ENCODE results near the gene B4GALNT4.
"Not testable (repeated sequence)": the region's sequence is repeated elsewhere in the genome, so short reads cannot be mapped to it uniquely, and the experiment has no call there.

B4GALNT4 gene, protein sequence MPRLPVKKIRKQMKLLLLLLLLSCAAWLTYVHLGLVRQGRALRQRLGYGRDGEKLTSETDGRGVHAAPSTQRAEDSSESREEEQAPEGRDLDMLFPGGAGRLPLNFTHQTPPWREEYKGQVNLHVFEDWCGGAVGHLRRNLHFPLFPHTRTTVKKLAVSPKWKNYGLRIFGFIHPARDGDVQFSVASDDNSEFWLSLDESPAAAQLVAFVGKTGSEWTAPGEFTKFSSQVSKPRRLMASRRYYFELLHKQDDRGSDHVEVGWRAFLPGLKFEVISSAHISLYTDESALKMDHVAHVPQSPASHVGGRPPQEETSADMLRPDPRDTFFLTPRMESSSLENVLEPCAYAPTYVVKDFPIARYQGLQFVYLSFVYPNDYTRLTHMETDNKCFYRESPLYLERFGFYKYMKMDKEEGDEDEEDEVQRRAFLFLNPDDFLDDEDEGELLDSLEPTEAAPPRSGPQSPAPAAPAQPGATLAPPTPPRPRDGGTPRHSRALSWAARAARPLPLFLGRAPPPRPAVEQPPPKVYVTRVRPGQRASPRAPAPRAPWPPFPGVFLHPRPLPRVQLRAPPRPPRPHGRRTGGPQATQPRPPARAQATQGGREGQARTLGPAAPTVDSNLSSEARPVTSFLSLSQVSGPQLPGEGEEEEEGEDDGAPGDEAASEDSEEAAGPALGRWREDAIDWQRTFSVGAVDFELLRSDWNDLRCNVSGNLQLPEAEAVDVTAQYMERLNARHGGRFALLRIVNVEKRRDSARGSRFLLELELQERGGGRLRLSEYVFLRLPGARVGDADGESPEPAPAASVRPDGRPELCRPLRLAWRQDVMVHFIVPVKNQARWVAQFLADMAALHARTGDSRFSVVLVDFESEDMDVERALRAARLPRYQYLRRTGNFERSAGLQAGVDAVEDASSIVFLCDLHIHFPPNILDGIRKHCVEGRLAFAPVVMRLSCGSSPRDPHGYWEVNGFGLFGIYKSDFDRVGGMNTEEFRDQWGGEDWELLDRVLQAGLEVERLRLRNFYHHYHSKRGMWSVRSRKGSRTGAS

DNA sequence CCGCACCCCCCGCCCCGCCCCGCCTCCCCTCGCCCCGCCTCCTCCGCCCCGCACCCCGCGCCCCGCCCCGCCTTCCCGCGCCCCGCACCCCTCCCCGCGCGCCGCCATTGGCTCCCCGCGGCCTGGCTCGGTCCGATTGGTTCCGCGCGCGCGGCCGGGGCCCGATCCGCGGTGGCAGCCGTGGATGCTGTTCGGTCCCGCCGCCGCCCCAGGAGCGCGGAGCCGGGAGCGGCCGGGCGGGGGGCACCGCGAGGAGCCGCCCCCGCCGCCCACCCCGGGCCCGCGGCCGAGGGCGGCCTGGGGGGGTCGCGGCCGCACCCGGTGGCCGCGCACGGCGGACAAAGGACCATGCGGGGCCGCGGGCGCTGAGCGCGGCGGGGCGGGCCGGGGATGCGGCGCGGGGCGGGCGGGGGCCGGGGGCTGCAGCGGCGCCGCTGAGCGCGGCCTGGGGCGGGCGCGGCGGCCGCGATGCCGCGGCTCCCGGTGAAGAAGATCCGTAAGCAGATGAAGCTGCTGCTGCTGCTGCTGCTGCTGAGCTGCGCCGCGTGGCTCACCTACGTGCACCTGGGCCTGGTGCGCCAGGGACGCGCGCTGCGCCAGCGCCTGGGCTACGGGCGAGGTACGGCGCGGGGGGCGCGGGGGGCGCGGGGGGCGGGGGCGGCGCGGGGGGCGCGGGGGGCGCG, at the start of gene B4GALNT4:
Gene B4GALNT4 (plus strand): TSS at position 164 of the 683 bp plus-strand sequence. CDS start 305 bp downstream, at position 469.
- no peak for DNase-seq (ENCODE audit: low read depth)
- peak within 1 kb of the TSS; percentile 58 for H3K4me3 ChIP-seq (ENCODE audit: low read depth, low read length)
- TF ChIP-seq, protein P1, sequence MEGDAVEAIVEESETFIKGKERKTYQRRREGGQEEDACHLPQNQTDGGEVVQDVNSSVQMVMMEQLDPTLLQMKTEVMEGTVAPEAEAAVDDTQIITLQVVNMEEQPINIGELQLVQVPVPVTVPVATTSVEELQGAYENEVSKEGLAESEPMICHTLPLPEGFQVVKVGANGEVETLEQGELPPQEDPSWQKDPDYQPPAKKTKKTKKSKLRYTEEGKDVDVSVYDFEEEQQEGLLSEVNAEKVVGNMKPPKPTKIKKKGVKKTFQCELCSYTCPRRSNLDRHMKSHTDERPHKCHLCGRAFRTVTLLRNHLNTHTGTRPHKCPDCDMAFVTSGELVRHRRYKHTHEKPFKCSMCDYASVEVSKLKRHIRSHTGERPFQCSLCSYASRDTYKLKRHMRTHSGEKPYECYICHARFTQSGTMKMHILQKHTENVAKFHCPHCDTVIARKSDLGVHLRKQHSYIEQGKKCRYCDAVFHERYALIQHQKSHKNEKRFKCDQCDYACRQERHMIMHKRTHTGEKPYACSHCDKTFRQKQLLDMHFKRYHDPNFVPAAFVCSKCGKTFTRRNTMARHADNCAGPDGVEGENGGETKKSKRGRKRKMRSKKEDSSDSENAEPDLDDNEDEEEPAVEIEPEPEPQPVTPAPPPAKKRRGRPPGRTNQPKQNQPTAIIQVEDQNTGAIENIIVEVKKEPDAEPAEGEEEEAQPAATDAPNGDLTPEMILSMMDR (IDR thresholded peaks at IDR 0.05; ENCODE audit: low read depth, low read length, missing control alignments) = no peak
- in situ Hi-C loops (cut with HindIII; ENCODE audit: low sequenced_read_pairs) = no loop called here

DNA sequence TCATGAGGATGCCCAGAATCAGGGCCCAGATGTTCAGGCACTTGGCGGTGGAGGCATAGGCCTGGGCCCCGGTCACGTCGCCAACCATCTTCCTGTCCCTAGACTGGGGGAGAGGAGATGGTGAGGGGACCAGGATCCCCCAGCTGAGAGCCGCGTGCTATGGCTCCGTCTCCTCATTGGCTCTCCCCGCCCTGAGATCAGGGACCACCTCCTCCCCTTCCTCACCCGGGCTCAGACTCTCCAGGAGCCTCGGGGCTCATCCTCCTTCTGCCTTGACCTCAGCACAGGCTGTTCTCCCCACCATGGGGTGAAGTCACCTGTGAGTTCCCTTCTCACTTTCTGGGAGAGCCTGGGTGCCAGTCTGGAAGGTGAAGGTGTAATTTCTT, 49.4 kb upstream of the B4GALNT4 start:
- in situ Hi-C loops (cut with HindIII; ENCODE audit: low sequenced_read_pairs); DNase-seq (ENCODE audit: low read depth): not testable (repeated sequence)
- H3K4me3 ChIP-seq (ENCODE audit: low read depth, low read length) = peak overlapping the region; percentile 72

DNA sequence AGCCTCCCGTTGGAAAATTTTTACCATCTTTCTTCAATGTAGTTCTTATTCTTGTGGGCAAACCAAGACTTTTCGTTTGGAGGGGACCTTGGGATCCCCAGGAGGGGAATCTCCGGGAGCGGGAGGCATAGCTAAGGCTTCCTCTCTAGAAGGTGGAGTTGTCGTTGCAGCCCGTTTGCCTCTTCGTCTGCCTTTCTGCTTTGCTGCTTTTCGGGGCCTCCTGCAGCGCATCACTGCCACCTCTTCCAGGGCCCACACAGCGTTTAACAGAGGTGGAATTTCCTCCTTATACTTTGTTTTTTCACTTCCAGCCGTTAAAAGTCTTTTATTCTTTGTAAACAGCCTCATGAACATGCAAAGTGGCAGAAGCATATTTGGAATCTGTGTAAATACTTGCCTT, 45.1 kb upstream of the B4GALNT4 start:
- in situ Hi-C loops (cut with HindIII; ENCODE audit: low sequenced_read_pairs) = no loop called here
- no peak for DNase-seq (ENCODE audit: low read depth)
- TF ChIP-seq, protein P1 (IDR thresholded peaks at IDR 0.05; ENCODE audit: low read depth, low read length, missing control alignments) = no peak
- no peak overlapping the region for H3K4me3 ChIP-seq (ENCODE audit: low read depth, low read length)

DNA sequence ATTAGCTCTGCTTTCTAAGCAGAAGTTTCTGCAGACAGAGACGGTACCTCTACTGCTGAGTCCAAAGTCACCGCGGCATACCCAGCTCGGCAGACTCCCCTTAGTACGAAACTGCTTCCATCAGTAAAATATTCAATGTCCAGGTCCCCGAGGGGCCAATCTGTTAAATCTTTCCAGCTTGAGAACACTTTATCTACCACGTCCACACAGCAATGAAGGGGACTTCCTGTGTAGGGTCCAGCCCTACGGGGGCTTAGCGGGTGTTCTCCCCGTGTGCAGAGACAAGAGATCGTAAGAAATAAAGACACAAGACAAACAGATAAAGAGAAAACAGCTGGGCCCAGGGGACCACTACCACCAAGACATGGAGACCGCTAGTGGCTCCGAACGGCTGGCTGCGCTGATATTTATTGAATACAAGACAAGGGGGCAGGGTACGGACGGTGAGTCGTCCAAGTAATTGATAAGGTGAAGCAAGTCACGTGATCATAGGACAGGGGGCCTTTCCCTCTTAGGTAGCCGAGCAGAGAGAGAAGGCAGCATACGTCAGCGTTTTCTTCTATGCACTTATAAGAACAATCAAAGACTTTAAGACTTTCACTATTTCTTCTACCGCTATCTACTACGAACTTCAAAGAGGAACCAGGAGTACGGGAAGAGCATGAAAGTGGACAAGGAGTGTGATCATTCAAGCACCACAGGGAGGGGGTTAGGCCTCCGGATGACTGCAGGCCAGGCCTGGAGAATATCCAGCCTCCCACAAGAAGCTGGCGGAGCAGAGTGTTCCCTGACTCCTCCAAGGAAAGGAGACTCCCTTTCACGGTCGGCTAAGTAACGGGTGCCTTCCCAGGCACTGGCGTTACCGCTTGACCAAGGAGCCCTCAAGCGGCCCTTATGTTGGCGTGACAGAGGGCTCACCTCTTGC, 44.4 kb upstream of the B4GALNT4 start:
- in situ Hi-C loops (cut with HindIII; ENCODE audit: low sequenced_read_pairs); DNase-seq (ENCODE audit: low read depth); H3K4me3 ChIP-seq (ENCODE audit: low read depth, low read length): not testable (repeated sequence)

DNA sequence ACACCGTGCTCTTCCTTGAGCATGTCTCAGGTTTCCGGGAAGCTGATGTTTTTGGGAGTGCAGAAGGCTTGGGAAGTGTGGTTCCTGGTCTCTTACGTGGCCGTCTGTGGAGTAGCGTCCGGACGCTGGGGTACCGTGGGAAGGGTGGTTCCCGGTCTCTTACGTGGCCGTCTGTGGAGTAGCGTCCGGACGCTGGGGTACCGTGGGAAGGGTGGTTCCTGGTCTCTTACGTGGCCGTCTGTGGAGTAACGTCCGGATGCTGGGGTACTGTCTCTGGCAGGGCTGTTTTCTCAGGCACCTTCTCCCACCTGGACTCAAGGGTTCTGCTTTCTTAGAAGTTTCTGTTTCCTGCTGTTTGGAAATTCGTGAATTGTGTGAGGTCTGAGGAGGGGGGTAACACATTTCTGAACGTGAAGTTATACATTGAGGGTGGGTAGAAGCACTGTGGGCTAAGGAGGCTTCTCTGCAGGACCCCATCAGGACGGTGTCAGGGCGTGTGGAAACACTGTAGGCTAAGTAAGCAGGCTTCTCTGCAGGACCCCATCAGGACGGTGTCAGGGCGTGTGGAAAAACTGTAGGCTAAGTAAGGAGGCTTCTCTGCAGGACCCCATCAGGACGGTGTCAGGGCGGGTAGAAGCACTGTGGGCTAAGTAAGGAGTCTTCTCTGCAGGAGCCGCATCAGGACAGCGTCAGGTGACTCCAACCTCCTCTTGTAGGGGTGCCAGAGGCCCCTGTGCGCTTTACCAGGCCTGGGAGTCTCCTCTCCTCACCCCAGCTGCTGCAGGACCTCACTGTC, 43.3 kb upstream of the B4GALNT4 start:
- H3K4me3 ChIP-seq (ENCODE audit: low read depth, low read length) = no peak overlapping the region

DNA sequence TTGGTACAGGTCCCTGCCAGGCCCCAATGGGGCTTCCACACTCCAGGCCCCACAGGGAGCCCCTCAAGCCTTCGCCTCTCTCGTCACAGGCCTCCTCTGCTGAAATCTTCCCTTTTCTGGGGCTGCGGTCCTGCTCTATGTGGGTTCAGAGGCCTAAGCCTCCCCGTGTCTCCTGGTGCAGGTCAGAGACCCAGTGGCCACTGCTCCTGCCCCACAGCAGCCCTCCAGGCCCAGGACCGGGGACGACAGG, 42.8 kb upstream of the B4GALNT4 start:
- no peak for DNase-seq (ENCODE audit: low read depth)
- TF ChIP-seq, protein P1 (IDR thresholded peaks at IDR 0.05; ENCODE audit: low read depth, low read length, missing control alignments) = no peak

More for the DNA sequence above, 43.3 kb upstream of the B4GALNT4 start:
- TF ChIP-seq, protein P1 (IDR thresholded peaks at IDR 0.05; ENCODE audit: low read depth, low read length, missing control alignments) = no peak
- no peak for DNase-seq (ENCODE audit: low read depth)
- in situ Hi-C loops (cut with HindIII; ENCODE audit: low sequenced_read_pairs) = no loop called here

More for the DNA sequence above, 42.8 kb upstream of the B4GALNT4 start:
- no peak overlapping the region for H3K4me3 ChIP-seq (ENCODE audit: low read depth, low read length)
- in situ Hi-C loops (cut with HindIII; ENCODE audit: low sequenced_read_pairs) = no loop called here
